B cell (primary cell): Measurements from ENCODE around the gene ACTRT3.

Experiments
- EZH2 ChIP-seq: IDR thresholded peaks from 2 replicates; pipeline ENCODE4 v1.6.1; 2012; ENCODE audit warnings: borderline replicate concordance, low read depth, mild to moderate bottlenecking, moderate library complexity, low read length; ENCODE audit not compliant: insufficient read depth, poor library complexity, severe bottlenecking
- TF ChIP-seq, protein P1 (sequence below): fragments of 200-600 bp; IDR thresholded peaks from one replicate; pipeline ENCODE4 v1.8.0; 2022; ENCODE audit warnings: antibody characterized with exemption, mild to moderate bottlenecking

DNA sequence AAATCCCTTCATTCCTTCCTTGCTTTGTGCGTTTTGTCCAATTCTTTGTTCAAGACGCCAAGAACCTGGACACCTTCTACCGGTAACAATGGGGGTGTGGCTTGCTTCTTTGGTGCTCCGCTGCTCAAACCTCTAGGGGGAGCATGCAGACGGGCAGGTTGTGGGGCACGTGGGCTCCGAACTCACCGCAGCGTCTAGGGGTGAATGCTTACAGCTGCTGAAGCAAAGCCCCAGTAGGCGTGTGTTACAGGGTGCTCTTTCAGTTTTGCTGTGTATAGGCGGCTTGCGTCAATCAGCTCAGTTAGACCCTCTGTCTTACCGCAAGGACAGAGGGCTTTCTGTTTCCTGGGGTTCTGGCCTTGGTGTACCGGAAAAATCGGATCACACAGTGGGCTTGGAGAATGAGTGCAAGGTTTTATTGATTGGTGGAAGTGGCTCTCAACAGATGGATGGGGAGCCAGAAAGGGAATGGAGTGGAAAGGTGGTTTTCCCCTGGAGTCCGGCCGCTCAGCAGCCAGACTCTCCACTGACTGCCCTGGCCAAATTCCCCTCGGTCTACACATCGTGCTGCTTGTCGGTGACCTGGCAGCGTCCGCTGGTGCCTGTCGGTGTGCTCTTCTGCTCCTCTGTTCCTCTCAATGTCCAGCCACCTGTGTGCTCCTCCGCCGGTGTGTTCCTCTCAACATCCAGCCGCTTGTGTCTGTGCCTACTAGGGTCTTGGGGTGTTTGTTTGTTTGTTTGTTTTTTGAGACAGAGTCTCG, 44.6 kb upstream of the ACTRT3 start:
- TF ChIP-seq, protein P1, sequence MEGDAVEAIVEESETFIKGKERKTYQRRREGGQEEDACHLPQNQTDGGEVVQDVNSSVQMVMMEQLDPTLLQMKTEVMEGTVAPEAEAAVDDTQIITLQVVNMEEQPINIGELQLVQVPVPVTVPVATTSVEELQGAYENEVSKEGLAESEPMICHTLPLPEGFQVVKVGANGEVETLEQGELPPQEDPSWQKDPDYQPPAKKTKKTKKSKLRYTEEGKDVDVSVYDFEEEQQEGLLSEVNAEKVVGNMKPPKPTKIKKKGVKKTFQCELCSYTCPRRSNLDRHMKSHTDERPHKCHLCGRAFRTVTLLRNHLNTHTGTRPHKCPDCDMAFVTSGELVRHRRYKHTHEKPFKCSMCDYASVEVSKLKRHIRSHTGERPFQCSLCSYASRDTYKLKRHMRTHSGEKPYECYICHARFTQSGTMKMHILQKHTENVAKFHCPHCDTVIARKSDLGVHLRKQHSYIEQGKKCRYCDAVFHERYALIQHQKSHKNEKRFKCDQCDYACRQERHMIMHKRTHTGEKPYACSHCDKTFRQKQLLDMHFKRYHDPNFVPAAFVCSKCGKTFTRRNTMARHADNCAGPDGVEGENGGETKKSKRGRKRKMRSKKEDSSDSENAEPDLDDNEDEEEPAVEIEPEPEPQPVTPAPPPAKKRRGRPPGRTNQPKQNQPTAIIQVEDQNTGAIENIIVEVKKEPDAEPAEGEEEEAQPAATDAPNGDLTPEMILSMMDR = peak; percentile 80
- no peak for TF ChIP-seq EZH2
